NCI-H2107 treated with DMSO at 0.1 percent for 48 hours (cell line): ENCODE results near the gene ING4.
"Not testable (repeated sequence)": the region's sequence is repeated elsewhere in the genome, so short reads cannot be mapped to it uniquely, and the experiment has no call there.

Experiments used
- DNase-seq: peaks from one replicate; lab custom pipeline; 2025; ENCODE audit not compliant: unreplicated experiment; lab: John Stamatoyannopoulos, UW

The ING4 gene

GRCh38 chr12:6662906-6663742 is at the start of gene ING4:
TSS of gene ING4 (minus strand) at chr12:6663119. CDS start at chr12:6663101, 18 bp downstream.
- peak; percentile 99 for DNase-seq

- DNase-seq = no peak
Measured at GRCh38 chr12:6708960-6709394, 46.1 kb upstream of the ING4 start.

GRCh38 chr12:6708351-6708750 is 45.4 kb upstream of the ING4 start:
- DNase-seq = not testable (repeated sequence)

- DNase-seq = no peak
Measured at GRCh38 chr12:6703631-6704030, 40.7 kb upstream of the ING4 start.

GRCh38 chr12:6701078-6701768 is 38.3 kb upstream of the ING4 start:
- no peak for DNase-seq

- DNase-seq = no peak
Measured at GRCh38 chr12:6700646-6701051, 37.7 kb upstream of the ING4 start, which contains the start of gene PIANP. TSS of gene PIANP (minus strand) at chr12:6700815. CDS start at chr12:6698061, 2,754 bp downstream.

GRCh38 chr12:6699989-6700645 is 37.2 kb upstream of the ING4 start:
- no peak for DNase-seq

- no peak for DNase-seq
Measured at GRCh38 chr12:6699259-6699988, 36.5 kb upstream of the ING4 start.

- DNase-seq = no peak
Measured at GRCh38 chr12:6698352-6699046, 35.6 kb upstream of the ING4 start.

GRCh38 chr12:6697584-6698351 is 34.8 kb upstream of the ING4 start:
- peak; percentile 21 for DNase-seq

- DNase-seq = no peak
Measured at GRCh38 chr12:6696690-6697583, 34.0 kb upstream of the ING4 start.

GRCh38 chr12:6695313-6696045 is 32.6 kb upstream of the ING4 start:
- no peak for DNase-seq

- no peak for DNase-seq
Measured at GRCh38 chr12:6694701-6695100, 31.8 kb upstream of the ING4 start.

GRCh38 chr12:6693832-6694355 is 31.0 kb upstream of the ING4 start:
- DNase-seq = no peak

- no peak for DNase-seq
Measured at GRCh38 chr12:6692888-6693287, 30.0 kb upstream of the ING4 start.

- DNase-seq = no peak
Measured at GRCh38 chr12:6691473-6691872, 28.6 kb upstream of the ING4 start.

- DNase-seq = peak; percentile 99
Measured at GRCh38 chr12:6688999-6689882, 26.3 kb upstream of the ING4 start, which contains the start of gene ZNF384. TSS of gene ZNF384 (minus strand) at chr12:6689375. CDS start at chr12:6679520, 9,855 bp downstream.
